Gastrocnemius medialis (tissue), 4 donors: Measurements from ENCODE around the gene MDGA2. TPM values are rescaled to one million over a fixed set of nuclear protein-coding genes. Genes with fewer than 3 reads are reported as not detected.

Source experiments
- ATAC-seq, 2 donors: fragments of 150-250 bp; one replicate each; pipeline ENCODE4 v1.9.1; 2016
- DNase-seq, 2 donors: peaks; one replicate each; pipeline ENCODE4 v3.0.0-alpha.2; 2019
- H3K27ac ChIP-seq, 4 donors: fragments of 200-600 bp; sonication (generic); 1 replicate in 1 of 4; 2 replicates in 3 of 4; pipeline ENCODE4 v1.5.1; 2016 to 2018; ENCODE audit warnings: mild to moderate bottlenecking in 2 of 4, moderate library complexity in 1 of 4
- H3K27me3 ChIP-seq, 3 donors: fragments of 200-600 bp; sonication (generic) in 2 of 3; 1 replicate in 1 of 3; 2 replicates in 2 of 3; pipeline versions ENCODE4 v1.5.1 to v1.6.0; 2016 to 2019; ENCODE audit warnings: mild to moderate bottlenecking in 1 of 3, moderate library complexity in 1 of 3
- H3K36me3 ChIP-seq, 2 donors: fragments of 200-600 bp; sonication (generic) in 1 of 2; one replicate each; pipeline ENCODE4 v1.5.1; 2017 to 2018
- H3K4me1 ChIP-seq, 2 donors: fragments of 200-600 bp; sonication (generic) in 1 of 2; one replicate each; pipeline ENCODE4 v1.5.1; 2016 to 2017; ENCODE audit warnings: mild to moderate bottlenecking in 2 of 2
- H3K4me3 ChIP-seq, 4 donors: fragments of 200-600 bp; sonication (generic) in 3 of 4; 1 replicate in 1 of 4; 2 replicates in 3 of 4; pipeline ENCODE4 v1.5.1; 2016 to 2019; ENCODE audit warnings: mild to moderate bottlenecking in 2 of 4
- H3K9me3 ChIP-seq, 3 donors: fragments of 200-600 bp; sonication (generic) in 2 of 3; 1 replicate in 1 of 3; 2 replicates in 2 of 3; pipeline ENCODE4 v1.5.1; 2016 to 2019
- POLR2A ChIP-seq, 2 donors: fragments of 450-650 bp; IDR thresholded peaks; one replicate each; pipeline ENCODE4 v1.6.1; 2017; ENCODE audit warnings: antibody characterized with exemption in 2 of 2, mild to moderate bottlenecking in 2 of 2, moderate library complexity in 2 of 2
- in situ Hi-C, 4 donors: fragments of 200-750 bp; cut with MboI; loops; one replicate each; pipeline versions ENCODE4 v1.15.0 to v1.8.0; 2017; ENCODE audit warnings: low sequenced_read_pairs in 4 of 4
- intact Hi-C: fragments of 100-400 bp; cut with DNase I; formaldehyde crosslinking; loops from one replicate; pipeline ENCODE4 v1.15.1; 2023; ENCODE audit warnings: low total_unique reads
- total RNA-seq, 4 donors: library from RNA; depleted of rRNA; stranded (reverse); fragments of >200 nt; gene quantifications; one replicate each; pipeline versions ENCODE4 v1.1.0 to v1.2.3, GENCODE V29; 2016
- TF ChIP-seq, protein P1 (sequence below), 5 experiments: fragments of 450-650 bp in 3 of 5; fragments of 200-600 bp in 2 of 5; sonication (generic) in 2 of 5; IDR thresholded peaks in 4 of 5; conservative IDR thresholded peaks in 1 of 5; 1 replicate in 4 of 5; 2 replicates in 1 of 5; pipeline ENCODE4 v1.5.1; 2016 to 2019; ENCODE audit warnings: antibody characterized with exemption in 5 of 5, mild to moderate bottlenecking in 3 of 5, moderate library complexity in 3 of 5

The MDGA2 gene
- total RNA-seq, 4 donors from 2014 or later: not detected

DNA sequence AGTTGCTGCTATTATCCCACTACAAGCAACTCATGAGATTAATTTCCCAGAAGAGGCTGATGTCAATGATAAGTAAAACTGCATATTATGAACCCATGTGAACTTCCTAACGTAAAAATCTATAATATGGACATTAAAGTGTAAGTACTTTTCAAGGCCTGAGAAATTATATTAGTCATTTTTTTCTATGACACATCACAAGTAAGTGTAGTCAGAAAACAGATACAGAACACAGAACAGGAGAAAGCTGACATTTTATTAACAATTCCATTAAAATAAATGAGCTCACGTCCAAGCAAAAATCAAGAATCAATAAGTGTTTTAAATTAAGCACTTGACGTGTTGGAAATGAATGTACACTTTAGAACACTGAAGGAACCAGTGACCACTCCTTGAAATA, 155.0 kb downstream of the MDGA2 start:
- intact Hi-C loops (no loop called here), in situ Hi-C loops (no loop called here)
- no peak for ATAC-seq
- no peaks in the 10 kb centered on the region for H3K9me3 ChIP-seq
- H3K4me3 ChIP-seq: no peak overlapping the region
- no peak for TF ChIP-seq POLR2A (IDR thresholded peaks at IDR 0.05)
- TF ChIP-seq, protein P1, sequence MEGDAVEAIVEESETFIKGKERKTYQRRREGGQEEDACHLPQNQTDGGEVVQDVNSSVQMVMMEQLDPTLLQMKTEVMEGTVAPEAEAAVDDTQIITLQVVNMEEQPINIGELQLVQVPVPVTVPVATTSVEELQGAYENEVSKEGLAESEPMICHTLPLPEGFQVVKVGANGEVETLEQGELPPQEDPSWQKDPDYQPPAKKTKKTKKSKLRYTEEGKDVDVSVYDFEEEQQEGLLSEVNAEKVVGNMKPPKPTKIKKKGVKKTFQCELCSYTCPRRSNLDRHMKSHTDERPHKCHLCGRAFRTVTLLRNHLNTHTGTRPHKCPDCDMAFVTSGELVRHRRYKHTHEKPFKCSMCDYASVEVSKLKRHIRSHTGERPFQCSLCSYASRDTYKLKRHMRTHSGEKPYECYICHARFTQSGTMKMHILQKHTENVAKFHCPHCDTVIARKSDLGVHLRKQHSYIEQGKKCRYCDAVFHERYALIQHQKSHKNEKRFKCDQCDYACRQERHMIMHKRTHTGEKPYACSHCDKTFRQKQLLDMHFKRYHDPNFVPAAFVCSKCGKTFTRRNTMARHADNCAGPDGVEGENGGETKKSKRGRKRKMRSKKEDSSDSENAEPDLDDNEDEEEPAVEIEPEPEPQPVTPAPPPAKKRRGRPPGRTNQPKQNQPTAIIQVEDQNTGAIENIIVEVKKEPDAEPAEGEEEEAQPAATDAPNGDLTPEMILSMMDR (IDR thresholded peaks at IDR 0.05 in 4 of 5, conservative IDR thresholded peaks at IDR 0.05 in 1 of 5): no peak
- H3K27me3 ChIP-seq: no peaks in the 10 kb centered on the region
- H3K27ac ChIP-seq: no peak overlapping the region
- no peaks in the 10 kb centered on the region for H3K36me3 ChIP-seq
- no peak for DNase-seq
- no peaks in the 10 kb centered on the region for H3K4me1 ChIP-seq

DNA sequence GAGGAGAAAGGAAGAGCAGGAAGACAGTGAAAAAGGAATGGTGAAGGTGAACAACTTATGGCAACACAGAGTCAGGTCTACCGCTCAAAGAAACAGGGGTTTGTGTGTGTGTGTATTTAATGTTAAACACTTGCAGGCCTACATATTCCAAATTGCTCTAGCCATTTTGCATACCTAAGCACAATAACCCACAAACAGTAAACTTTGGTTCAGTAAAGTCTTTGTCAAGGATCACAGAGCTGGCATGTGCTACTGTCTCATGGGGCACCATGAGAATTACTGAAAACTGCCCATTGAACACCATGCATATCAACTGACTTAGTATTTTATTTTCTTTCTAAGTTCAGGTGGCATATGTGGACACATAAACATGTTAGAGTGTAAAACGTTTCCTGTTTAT, 163.6 kb downstream of the MDGA2 start:
- intact Hi-C loops (no loop called here), in situ Hi-C loops (no loop called here)
- Histone ChIP-seq H3K27ac (no peak overlapping the region), H3K4me3 (no peak overlapping the region), H3K9me3 (no peaks in the 10 kb centered on the region), H3K4me1 (no peaks in the 10 kb centered on the region), H3K27me3 (no peaks in the 10 kb centered on the region), H3K36me3 (no peaks in the 10 kb centered on the region)
- no peak for DNase-seq
- TF ChIP-seq, protein P1 (IDR thresholded peaks at IDR 0.05 in 4 of 5, conservative IDR thresholded peaks at IDR 0.05 in 1 of 5): no peak
- no peak for TF ChIP-seq POLR2A (IDR thresholded peaks at IDR 0.05)
- no peak for ATAC-seq

GRCh38 chr14:47509957-47510356, 165.4 kb downstream of the MDGA2 start:
- in situ Hi-C loops (no loop called here), intact Hi-C loops (no loop called here)

GRCh38 chr14:47507861-47508260, 167.5 kb downstream of the MDGA2 start:
- intact Hi-C loops: no loop called here
- ATAC-seq: no peak
- TF ChIP-seq, protein P1 (IDR thresholded peaks at IDR 0.05 in 4 of 5, conservative IDR thresholded peaks at IDR 0.05 in 1 of 5): no peak
- TF ChIP-seq POLR2A (IDR thresholded peaks at IDR 0.05): no peak
- no peaks in the 10 kb centered on the region for H3K4me1 ChIP-seq
- no peak overlapping the region for H3K27ac ChIP-seq
- in situ Hi-C loops: no loop called here
- no peak for DNase-seq
- H3K36me3 ChIP-seq: no peaks in the 10 kb centered on the region
- H3K4me3 ChIP-seq: no peak overlapping the region
- H3K27me3 ChIP-seq: no peaks in the 10 kb centered on the region
- H3K9me3 ChIP-seq: no peaks in the 10 kb centered on the region

More at GRCh38 chr14:47509957-47510356, 165.4 kb downstream of the MDGA2 start:
- Histone ChIP-seq H3K9me3 (no peaks in the 10 kb centered on the region), H3K36me3 (no peaks in the 10 kb centered on the region), H3K27me3 (no peaks in the 10 kb centered on the region), H3K27ac (no peak overlapping the region), H3K4me1 (no peaks in the 10 kb centered on the region), H3K4me3 (no peak overlapping the region)
- DNase-seq (no peak), ATAC-seq (no peak)
- no peak for TF ChIP-seq POLR2A (IDR thresholded peaks at IDR 0.05)
- TF ChIP-seq, protein P1 (IDR thresholded peaks at IDR 0.05 in 4 of 5, conservative IDR thresholded peaks at IDR 0.05 in 1 of 5): no peak

DNA sequence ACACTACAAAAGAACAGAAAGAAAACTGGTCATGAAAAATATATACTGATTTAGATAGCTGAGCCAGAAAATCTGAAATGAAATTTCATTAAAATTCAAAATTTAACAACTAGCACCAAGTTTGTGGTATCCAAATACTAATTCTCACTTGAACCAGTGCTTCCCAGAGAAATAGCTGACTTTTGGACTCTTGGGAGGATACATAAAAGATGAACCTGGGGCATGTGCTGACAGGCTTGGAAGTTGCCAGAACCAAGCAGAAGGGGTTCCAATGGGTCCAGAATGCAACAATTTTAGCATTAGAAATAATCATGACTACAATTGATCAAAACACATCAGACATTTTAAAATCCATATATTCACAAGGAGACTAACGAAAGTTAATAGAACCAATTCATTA, 175.0 kb downstream of the MDGA2 start:
- in situ Hi-C loops: no loop called here

More for the DNA sequence above, 175.0 kb downstream of the MDGA2 start:
- H3K27ac ChIP-seq: no peak overlapping the region
- TF ChIP-seq POLR2A (IDR thresholded peaks at IDR 0.05): no peak
- TF ChIP-seq, protein P1 (IDR thresholded peaks at IDR 0.05 in 4 of 5, conservative IDR thresholded peaks at IDR 0.05 in 1 of 5): no peak
- no peaks in the 10 kb centered on the region for H3K4me1 ChIP-seq
- no peak overlapping the region for H3K4me3 ChIP-seq
- intact Hi-C loops: no loop called here
- no peaks in the 10 kb centered on the region for H3K9me3 ChIP-seq
- no peaks in the 10 kb centered on the region for H3K36me3 ChIP-seq
- ATAC-seq: no peak
- DNase-seq: no peak
- no peaks in the 10 kb centered on the region for H3K27me3 ChIP-seq
